GM23338 (cell line): ENCODE data around the gene GNPTAB. TPM values are rescaled to one million over a fixed set of nuclear protein-coding genes. Genes with fewer than 3 reads are reported as not detected.

Source experiments
- ATAC-seq: fragments of 200-7000 bp; cut with Tn5 transposase; 3 replicates; pipeline ENCODE4 v1.9.1; 2020
- DNase-seq: peaks from one replicate; pipeline ENCODE4 v3.0.0-alpha.2; 2015; ENCODE audit warnings: low spot score
- H2AFZ ChIP-seq: fragments of 200-600 bp; sonication (generic); 2 replicates; pipeline ENCODE4 v1.8.0; 2016; ENCODE audit warnings: antibody characterized with exemption, mild to moderate bottlenecking, moderate library complexity
- H3F3A ChIP-seq: fragments of 200-600 bp; sonication (generic); replicated peaks from 2 replicates; pipeline ENCODE4 v1.8.0; 2017; ENCODE audit warnings: antibody characterized with exemption, mixed run types, low read depth
- H3K27ac ChIP-seq: fragments of 200-600 bp; sonication (generic); 2 replicates; pipeline ENCODE4 v1.6.1; 2016; ENCODE audit warnings: low read depth
- H3K27me3 ChIP-seq: fragments of 200-600 bp; sonication (generic); 2 replicates; pipeline ENCODE4 v1.8.0; 2016; ENCODE audit warnings: mild to moderate bottlenecking, mixed run types, moderate library complexity; ENCODE audit not compliant: insufficient read depth
- H3K36me3 ChIP-seq: fragments of 200-600 bp; sonication (generic); 2 replicates; pipeline ENCODE4 v1.8.0; 2016; ENCODE audit warnings: mild to moderate bottlenecking; ENCODE audit not compliant: insufficient read depth
- H3K4me1 ChIP-seq: fragments of 200-600 bp; sonication (generic); 2 replicates; pipeline ENCODE4 v1.8.0; 2016; ENCODE audit warnings: mild to moderate bottlenecking, moderate library complexity; ENCODE audit not compliant: insufficient read depth
- H3K4me2 ChIP-seq: fragments of 200-600 bp; sonication (generic); 2 replicates; pipeline ENCODE4 v1.7.1; 2017; ENCODE audit warnings: mixed run types
- H3K4me3 ChIP-seq: fragments of 200-600 bp; sonication (generic); 2 replicates; pipeline ENCODE4 v1.6.1; 2016; ENCODE audit warnings: mixed run types
- H3K79me2 ChIP-seq: fragments of 200-600 bp; sonication (generic); replicated peaks from 2 replicates; pipeline ENCODE4 v1.8.0; 2017; ENCODE audit warnings: mild to moderate bottlenecking; ENCODE audit not compliant: insufficient read depth
- H3K9me2 ChIP-seq: fragments of 200-600 bp; sonication (generic); 2 replicates; pipeline ENCODE4 v1.8.0; 2017; ENCODE audit not compliant: insufficient read depth
- H4K20me1 ChIP-seq: fragments of 200-600 bp; sonication (generic); replicated peaks from 2 replicates; pipeline ENCODE4 v1.8.0; 2017; ENCODE audit warnings: mild to moderate bottlenecking; ENCODE audit not compliant: insufficient read depth
- H3K27ac Mint-ChIP-seq: 2 replicates; pipeline ENCODE4 v1.8.0; 2020; ENCODE audit warnings: inconsistent platforms, mild to moderate bottlenecking, moderate library complexity, mixed read lengths
- H3K27me3 Mint-ChIP-seq: 3 replicates; pipeline ENCODE4 v1.8.0; 2022; ENCODE audit warnings: low read depth, mild to moderate bottlenecking, moderate library complexity, mixed read lengths, inconsistent platforms; ENCODE audit not compliant: insufficient read depth, poor library complexity
- H3K36me3 Mint-ChIP-seq: 3 replicates; pipeline ENCODE4 v1.8.0; 2021; ENCODE audit warnings: low read depth, mild to moderate bottlenecking, inconsistent platforms, moderate library complexity, mixed read lengths
- H3K4me1 Mint-ChIP-seq: 3 replicates; pipeline ENCODE4 v1.8.0; 2020; ENCODE audit warnings: mild to moderate bottlenecking, inconsistent platforms, mixed read lengths
- H3K4me3 Mint-ChIP-seq: 3 replicates; pipeline ENCODE4 v1.8.0; 2021; ENCODE audit warnings: moderate library complexity, mild to moderate bottlenecking, inconsistent platforms, mixed read lengths
- H3K9me3 Mint-ChIP-seq: 3 replicates; pipeline ENCODE4 v1.8.0; 2020; ENCODE audit warnings: moderate library complexity, mild to moderate bottlenecking, inconsistent platforms, mixed read lengths
- CREB1 ChIP-seq: fragments of 250-450 bp; sonication (Bioruptor Pico); IDR thresholded peaks from 2 replicates; pipeline ENCODE4 v1.5.0; 2020; ENCODE audit warnings: low read depth, mild to moderate bottlenecking, moderate library complexity
- EZH2 ChIP-seq: fragments of 200-600 bp; sonication (generic); IDR thresholded peaks from one replicate; pipeline ENCODE4 v1.8.0; 2017; ENCODE audit warnings: antibody characterized with exemption, mild to moderate bottlenecking, low read depth; ENCODE audit not compliant: unreplicated experiment
- EZH2phosphoT487 ChIP-seq: fragments of 200-600 bp; sonication (generic); IDR thresholded peaks from one replicate; pipeline ENCODE4 v1.8.1; 2018; ENCODE audit warnings: antibody characterized with exemption; ENCODE audit not compliant: unreplicated experiment
- JUNB ChIP-seq: IDR thresholded peaks from one replicate; pipeline ENCODE4 v1.6.1; 2016; ENCODE audit warnings: antibody characterized with exemption; ENCODE audit not compliant: unreplicated experiment
- NANOG ChIP-seq: IDR thresholded peaks from 2 replicates; pipeline ENCODE4 v1.6.1; 2016; ENCODE audit warnings: antibody characterized with exemption, borderline replicate concordance
- POLR2AphosphoS5 ChIP-seq: IDR thresholded peaks from 2 replicates; pipeline ENCODE4 v1.6.1; 2016; ENCODE audit warnings: antibody characterized with exemption, low read depth
- STAT1 ChIP-seq: IDR thresholded peaks from one replicate; pipeline ENCODE4 v1.6.1; 2016; ENCODE audit warnings: antibody characterized with exemption; ENCODE audit not compliant: unreplicated experiment
- ZNF114 ChIP-seq: fragments of 250-450 bp; sonication (Bioruptor Pico); IDR thresholded peaks from 2 replicates; pipeline ENCODE4 v1.5.0; 2020; ENCODE audit warnings: mild to moderate bottlenecking, moderate library complexity
- ZNF331 ChIP-seq: fragments of 250-450 bp; sonication (Bioruptor Pico); IDR thresholded peaks from 2 replicates; pipeline ENCODE4 v1.5.0; 2020; ENCODE audit warnings: low read depth, mild to moderate bottlenecking, moderate library complexity
- polyA plus RNA-seq: library from polyadenylated mRNA; unstranded; fragments of >200 nt; fragmentation: Nextera tagmentation; extraction: Ambion mirVana; gene quantifications from 2 replicates; pipeline ENCODE4 v1.2.1, GENCODE V29; 2016
- total RNA-seq: library from RNA; depleted of rRNA; stranded (reverse); fragments of >200 nt; shearing (Covaris generic); gene quantifications from 2 replicates; pipeline ENCODE4 v1.2.3, GENCODE V29; 2014
- TF ChIP-seq, protein P1 (sequence below): IDR thresholded peaks from 2 replicates; pipeline ENCODE4 v1.6.1; 2016; ENCODE audit warnings: antibody characterized with exemption
- TF ChIP-seq, protein P2 (sequence below): IDR thresholded peaks from one replicate; pipeline ENCODE4 v1.6.1; 2018; ENCODE audit warnings: antibody characterized with exemption; ENCODE audit not compliant: unreplicated experiment
- TF ChIP-seq, protein P3 (sequence below), 2 experiments: fragments of 200-600 bp in 1 of 2; sonication (generic) in 1 of 2; conservative IDR thresholded peaks; 2 replicates each; pipeline versions ENCODE4 v1.5.1 to v1.6.1; 2016 to 2017; ENCODE audit warnings: antibody characterized with exemption in 2 of 2, low read depth in 2 of 2, mild to moderate bottlenecking in 2 of 2, moderate library complexity in 1 of 2

The GNPTAB gene
- total and polyA plus RNA-seq, 2 experiments from 2014 or later = 23.6 to 58.3 TPM

DNA sequence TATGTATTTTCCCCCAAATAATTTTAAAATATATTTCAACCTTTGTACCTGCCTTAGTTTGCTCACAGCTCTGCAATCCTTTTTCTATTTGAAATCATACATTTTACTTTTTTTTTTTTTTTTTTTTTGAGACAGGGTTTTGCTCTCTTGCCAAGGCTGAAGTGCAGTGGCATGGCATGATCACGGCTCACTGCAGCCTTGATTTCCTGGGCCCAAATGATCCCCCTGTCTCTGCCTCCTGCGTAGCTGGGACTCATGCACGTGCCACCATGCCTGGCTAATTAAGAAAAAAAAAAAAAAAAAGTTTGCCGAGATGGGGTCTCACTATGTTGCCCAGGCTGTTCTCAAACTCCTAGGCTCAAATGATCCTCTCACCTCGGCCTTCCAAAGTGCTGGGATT is 90.2 kb downstream of the GNPTAB start (continued):
- no peak for TF ChIP-seq ZNF331 (CRISPR knock-in tag)
- TF ChIP-seq, protein P1, sequence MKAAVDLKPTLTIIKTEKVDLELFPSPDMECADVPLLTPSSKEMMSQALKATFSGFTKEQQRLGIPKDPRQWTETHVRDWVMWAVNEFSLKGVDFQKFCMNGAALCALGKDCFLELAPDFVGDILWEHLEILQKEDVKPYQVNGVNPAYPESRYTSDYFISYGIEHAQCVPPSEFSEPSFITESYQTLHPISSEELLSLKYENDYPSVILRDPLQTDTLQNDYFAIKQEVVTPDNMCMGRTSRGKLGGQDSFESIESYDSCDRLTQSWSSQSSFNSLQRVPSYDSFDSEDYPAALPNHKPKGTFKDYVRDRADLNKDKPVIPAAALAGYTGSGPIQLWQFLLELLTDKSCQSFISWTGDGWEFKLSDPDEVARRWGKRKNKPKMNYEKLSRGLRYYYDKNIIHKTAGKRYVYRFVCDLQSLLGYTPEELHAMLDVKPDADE = no peak
- no peak for TF ChIP-seq EZH2
- TF ChIP-seq, protein P2, sequence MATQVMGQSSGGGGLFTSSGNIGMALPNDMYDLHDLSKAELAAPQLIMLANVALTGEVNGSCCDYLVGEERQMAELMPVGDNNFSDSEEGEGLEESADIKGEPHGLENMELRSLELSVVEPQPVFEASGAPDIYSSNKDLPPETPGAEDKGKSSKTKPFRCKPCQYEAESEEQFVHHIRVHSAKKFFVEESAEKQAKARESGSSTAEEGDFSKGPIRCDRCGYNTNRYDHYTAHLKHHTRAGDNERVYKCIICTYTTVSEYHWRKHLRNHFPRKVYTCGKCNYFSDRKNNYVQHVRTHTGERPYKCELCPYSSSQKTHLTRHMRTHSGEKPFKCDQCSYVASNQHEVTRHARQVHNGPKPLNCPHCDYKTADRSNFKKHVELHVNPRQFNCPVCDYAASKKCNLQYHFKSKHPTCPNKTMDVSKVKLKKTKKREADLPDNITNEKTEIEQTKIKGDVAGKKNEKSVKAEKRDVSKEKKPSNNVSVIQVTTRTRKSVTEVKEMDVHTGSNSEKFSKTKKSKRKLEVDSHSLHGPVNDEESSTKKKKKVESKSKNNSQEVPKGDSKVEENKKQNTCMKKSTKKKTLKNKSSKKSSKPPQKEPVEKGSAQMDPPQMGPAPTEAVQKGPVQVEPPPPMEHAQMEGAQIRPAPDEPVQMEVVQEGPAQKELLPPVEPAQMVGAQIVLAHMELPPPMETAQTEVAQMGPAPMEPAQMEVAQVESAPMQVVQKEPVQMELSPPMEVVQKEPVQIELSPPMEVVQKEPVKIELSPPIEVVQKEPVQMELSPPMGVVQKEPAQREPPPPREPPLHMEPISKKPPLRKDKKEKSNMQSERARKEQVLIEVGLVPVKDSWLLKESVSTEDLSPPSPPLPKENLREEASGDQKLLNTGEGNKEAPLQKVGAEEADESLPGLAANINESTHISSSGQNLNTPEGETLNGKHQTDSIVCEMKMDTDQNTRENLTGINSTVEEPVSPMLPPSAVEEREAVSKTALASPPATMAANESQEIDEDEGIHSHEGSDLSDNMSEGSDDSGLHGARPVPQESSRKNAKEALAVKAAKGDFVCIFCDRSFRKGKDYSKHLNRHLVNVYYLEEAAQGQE = no peak
- TF ChIP-seq CREB1 (CRISPR knock-in tag) = no peak
- no peak for TF ChIP-seq JUNB
- TF ChIP-seq, protein P3, sequence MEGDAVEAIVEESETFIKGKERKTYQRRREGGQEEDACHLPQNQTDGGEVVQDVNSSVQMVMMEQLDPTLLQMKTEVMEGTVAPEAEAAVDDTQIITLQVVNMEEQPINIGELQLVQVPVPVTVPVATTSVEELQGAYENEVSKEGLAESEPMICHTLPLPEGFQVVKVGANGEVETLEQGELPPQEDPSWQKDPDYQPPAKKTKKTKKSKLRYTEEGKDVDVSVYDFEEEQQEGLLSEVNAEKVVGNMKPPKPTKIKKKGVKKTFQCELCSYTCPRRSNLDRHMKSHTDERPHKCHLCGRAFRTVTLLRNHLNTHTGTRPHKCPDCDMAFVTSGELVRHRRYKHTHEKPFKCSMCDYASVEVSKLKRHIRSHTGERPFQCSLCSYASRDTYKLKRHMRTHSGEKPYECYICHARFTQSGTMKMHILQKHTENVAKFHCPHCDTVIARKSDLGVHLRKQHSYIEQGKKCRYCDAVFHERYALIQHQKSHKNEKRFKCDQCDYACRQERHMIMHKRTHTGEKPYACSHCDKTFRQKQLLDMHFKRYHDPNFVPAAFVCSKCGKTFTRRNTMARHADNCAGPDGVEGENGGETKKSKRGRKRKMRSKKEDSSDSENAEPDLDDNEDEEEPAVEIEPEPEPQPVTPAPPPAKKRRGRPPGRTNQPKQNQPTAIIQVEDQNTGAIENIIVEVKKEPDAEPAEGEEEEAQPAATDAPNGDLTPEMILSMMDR (conservative IDR thresholded peaks at IDR 0.05; ENCODE audit: low read depth in 2 of 2) = no peak
- TF ChIP-seq NANOG = no peak
- TF ChIP-seq STAT1 = no peak

DNA sequence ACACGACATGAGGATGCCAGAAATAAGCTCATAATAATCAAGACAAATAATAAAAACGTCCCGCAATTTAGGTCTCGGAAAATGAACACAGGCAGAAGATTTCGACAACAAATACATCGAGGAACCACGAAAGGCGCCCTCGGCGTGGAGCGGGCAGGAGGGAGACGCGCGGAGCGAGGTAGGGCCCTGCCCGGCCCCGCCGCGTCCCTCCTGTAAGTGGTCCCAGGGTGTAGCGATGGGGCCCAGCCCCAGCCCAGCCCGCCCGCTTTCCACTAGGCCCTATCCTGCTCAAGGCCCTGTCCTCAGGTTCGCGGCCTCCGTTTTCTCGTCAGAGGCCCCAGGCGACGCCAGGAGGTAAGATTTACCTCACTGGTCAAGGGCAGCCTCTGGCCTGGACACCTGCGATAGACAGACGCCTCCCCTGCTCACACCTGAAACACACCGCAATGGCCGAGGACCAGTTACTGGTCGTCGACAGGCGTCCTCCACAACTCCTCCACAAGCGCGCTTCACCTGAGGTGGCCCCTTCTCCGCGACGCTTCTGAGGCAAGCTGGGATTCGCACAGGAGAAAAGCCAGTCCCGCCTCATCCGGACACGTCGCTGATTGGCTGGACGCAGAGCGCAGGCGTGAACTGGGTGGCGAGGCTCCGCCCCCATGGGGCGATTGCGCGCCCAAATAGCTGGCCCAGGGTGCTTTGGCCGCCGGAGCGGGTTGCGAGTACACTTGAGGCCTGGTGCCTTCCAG is 91.7 kb downstream of the GNPTAB start, which contains the start of gene SYCP3:
TSS of gene SYCP3 (minus strand) at position 543 of the 746 bp plus-strand sequence. CDS start 1,527 bp downstream, outside the sequence.
- no peaks in the 10 kb centered on the region for H3K4me1 Mint-ChIP-seq
- no peaks in the 10 kb centered on the region for H3K9me3 Mint-ChIP-seq
- no peaks in the 10 kb centered on the region for H3F3A ChIP-seq
- no peak within 1 kb of the TSS for H3K4me2 ChIP-seq
- no peaks in the 10 kb centered on the region for H3K4me1 ChIP-seq
- ATAC-seq = peak; percentile 64
- peaks cover 5% of the 10 kb centered on the region; the same call in 1 of the 3 replicates for H3K36me3 Mint-ChIP-seq
- H3K36me3 ChIP-seq = no peaks in the 10 kb centered on the region
- no peak within 1 kb of the TSS for H3K4me3 Mint-ChIP-seq
- TF ChIP-seq EZH2 (no peak), EZH2phosphoT487 (no peak), ZNF114 (CRISPR knock-in tag) (no peak), NANOG (no peak), ZNF331 (CRISPR knock-in tag) (no peak), POLR2AphosphoS5 (no peak)
- TF ChIP-seq, protein P1 = no peak
- no peak within 1 kb of the TSS; the same call in 1 of the 2 replicates for H3K27ac Mint-ChIP-seq
- peaks cover 2% of the 10 kb centered on the region for H3K27me3 Mint-ChIP-seq
- H3K9me2 ChIP-seq = no peaks in the 10 kb centered on the region
- H3K27ac ChIP-seq = no peak within 1 kb of the TSS
- no peaks in the 10 kb centered on the region; the same call in 1 of the 2 replicates for H4K20me1 ChIP-seq
- no peaks in the 10 kb centered on the region for H3K79me2 ChIP-seq
- H2AFZ ChIP-seq = no peak within 1 kb of the TSS
- no peaks in the 10 kb centered on the region for H3K27me3 ChIP-seq
- peak; percentile 27 for DNase-seq
- H3K4me3 ChIP-seq = no peak within 1 kb of the TSS
